Body of pancreas (tissue), 4 donors: ENCODE data around the gene SLC9A3. TPM values are rescaled to one million over a fixed set of nuclear protein-coding genes. Genes with fewer than 3 reads are reported as not detected.

Experiments used
- ATAC-seq: fragments of 150-250 bp; one replicate; pipeline ENCODE4 v1.9.1; 2016
- DNase-seq, 4 donors: peaks; one replicate each; pipeline ENCODE4 v3.0.0-alpha.2; 2019
- H3K27ac ChIP-seq, 4 donors: fragments of 200-600 bp; sonication (generic); 1 replicate in 3 of 4; 2 replicates in 1 of 4; pipeline versions ENCODE4 v1.5.1 to v1.6.1; 2016 to 2019; ENCODE audit warnings: mild to moderate bottlenecking in 1 of 4, mixed read lengths in 1 of 4, moderate library complexity in 1 of 4
- H3K27me3 ChIP-seq, 2 donors: fragments of 200-600 bp; sonication (generic); one replicate each; pipeline ENCODE4 v1.6.0; 2016; ENCODE audit warnings: mild to moderate bottlenecking in 1 of 2
- H3K36me3 ChIP-seq, 2 donors: fragments of 200-600 bp; sonication (generic); replicated peaks in 1 of 2; 2 replicates each; pipeline ENCODE4 v1.5.1; 2016; ENCODE audit warnings: low read depth in 2 of 2; ENCODE audit not compliant: insufficient read depth in 1 of 2
- H3K4me1 ChIP-seq: fragments of 200-600 bp; sonication (generic); one replicate; pipeline ENCODE4 v1.6.0; 2016
- H3K4me3 ChIP-seq, 2 donors: fragments of 200-600 bp; sonication (generic); 1 replicate in 1 of 2; 2 replicates in 1 of 2; pipeline ENCODE4 v1.5.1; 2016 to 2019
- H3K9me3 ChIP-seq, 3 donors: fragments of 200-600 bp; sonication (generic); 1 replicate in 2 of 3; 2 replicates in 1 of 3; pipeline ENCODE4 v1.5.1; 2016
- POLR2A ChIP-seq, 3 donors: fragments of 450-650 bp; IDR thresholded peaks; one replicate each; pipeline ENCODE4 v1.6.1; 2016; ENCODE audit warnings: antibody characterized with exemption in 3 of 3, mild to moderate bottlenecking in 2 of 3
- WGBS, 2 donors: methylation state at CpG; one replicate each; pipeline ENCODE4 v1.1.5; 2017; 5-methylcytosine and 5-hydroxymethylcytosine counted together
- intact Hi-C: fragments of 100-400 bp; cut with DNase I; formaldehyde crosslinking; loops from one replicate; pipeline ENCODE4 v1.15.1; 2023
- total RNA-seq, 2 donors: library from RNA; depleted of rRNA; stranded (reverse); fragments of >200 nt; gene quantifications; one replicate each; pipeline ENCODE4 v1.1.0, GENCODE V29; 2016
- TF ChIP-seq, protein P1 (sequence below), 7 experiments: fragments of 450-650 bp in 4 of 7; fragments of 200-600 bp in 3 of 7; sonication (generic) in 3 of 7; IDR thresholded peaks; one replicate each; pipeline ENCODE4 v1.5.1; 2016 to 2019; ENCODE audit warnings: antibody characterized with exemption in 7 of 7

The SLC9A3 gene
- total RNA-seq, 2 donors from 2014 or later: 2.0 to 4.7 TPM

DNA sequence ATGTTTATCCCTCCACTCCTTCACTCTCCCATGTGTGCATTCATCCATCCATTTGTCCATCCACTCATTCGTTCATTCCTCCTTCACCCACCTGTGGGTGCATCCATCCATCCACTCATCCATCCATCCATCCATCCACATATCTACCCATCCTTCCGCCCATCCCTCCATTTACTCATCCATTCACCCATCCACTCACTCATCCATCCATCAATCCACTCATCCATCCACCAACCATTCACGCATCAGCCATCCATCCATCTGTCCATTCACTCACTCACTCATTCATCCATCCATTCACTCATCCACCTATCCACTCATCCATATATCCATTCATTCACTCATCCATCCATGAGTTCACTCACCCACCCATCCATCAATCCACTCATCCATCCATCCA, 7.3 kb downstream of the SLC9A3 start:
- WGBS, 2 donors: 80 to 86% methylated on average over 3 of the region's 3 CpGs
- Histone ChIP-seq H3K27me3 (peaks cover 0 to 3% of the 10 kb centered on the region in 2 donors), H3K4me3 (no peak overlapping the region), H3K4me1 (no peaks in the 10 kb centered on the region), H3K36me3 (no peaks in the 10 kb centered on the region), H3K27ac (no peak overlapping the region), H3K9me3 (no peaks in the 10 kb centered on the region)
- intact Hi-C loops: no loop called here
- ATAC-seq: no peak
- TF ChIP-seq, protein P1, sequence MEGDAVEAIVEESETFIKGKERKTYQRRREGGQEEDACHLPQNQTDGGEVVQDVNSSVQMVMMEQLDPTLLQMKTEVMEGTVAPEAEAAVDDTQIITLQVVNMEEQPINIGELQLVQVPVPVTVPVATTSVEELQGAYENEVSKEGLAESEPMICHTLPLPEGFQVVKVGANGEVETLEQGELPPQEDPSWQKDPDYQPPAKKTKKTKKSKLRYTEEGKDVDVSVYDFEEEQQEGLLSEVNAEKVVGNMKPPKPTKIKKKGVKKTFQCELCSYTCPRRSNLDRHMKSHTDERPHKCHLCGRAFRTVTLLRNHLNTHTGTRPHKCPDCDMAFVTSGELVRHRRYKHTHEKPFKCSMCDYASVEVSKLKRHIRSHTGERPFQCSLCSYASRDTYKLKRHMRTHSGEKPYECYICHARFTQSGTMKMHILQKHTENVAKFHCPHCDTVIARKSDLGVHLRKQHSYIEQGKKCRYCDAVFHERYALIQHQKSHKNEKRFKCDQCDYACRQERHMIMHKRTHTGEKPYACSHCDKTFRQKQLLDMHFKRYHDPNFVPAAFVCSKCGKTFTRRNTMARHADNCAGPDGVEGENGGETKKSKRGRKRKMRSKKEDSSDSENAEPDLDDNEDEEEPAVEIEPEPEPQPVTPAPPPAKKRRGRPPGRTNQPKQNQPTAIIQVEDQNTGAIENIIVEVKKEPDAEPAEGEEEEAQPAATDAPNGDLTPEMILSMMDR (IDR thresholded peaks at IDR 0.05): no peak
- no peak for TF ChIP-seq POLR2A (IDR thresholded peaks at IDR 0.05)
- DNase-seq: no peak

DNA sequence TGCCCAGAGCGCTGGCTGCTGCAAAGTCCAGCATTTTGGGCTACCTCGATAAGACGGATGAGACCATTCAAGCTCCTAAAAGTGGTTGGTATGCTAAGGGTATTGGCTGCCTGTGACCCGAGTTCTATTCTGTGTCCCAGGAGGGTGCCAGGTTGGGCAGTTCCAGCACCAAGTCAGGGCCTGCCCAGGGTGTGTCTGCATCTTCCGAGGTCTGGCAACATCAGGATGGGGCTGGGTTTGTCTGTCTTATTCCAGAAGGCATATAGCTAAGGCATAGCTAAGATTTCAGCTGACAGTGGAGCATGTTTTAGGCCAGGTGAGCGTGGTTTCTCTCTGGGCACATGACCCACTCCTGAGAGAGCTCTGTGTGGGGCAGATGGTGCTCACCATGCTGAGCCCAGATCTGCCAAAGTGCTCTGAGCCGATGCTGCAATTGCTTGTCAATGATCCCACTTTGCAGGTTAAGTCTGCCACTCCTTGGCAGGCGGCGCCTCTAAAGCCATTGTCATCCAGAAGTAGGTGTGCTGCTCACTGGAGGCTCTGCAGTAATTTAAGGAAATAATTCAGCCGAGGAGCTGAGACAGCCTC, 7.8 kb downstream of the SLC9A3 start:
- TF ChIP-seq, protein P1 (IDR thresholded peaks at IDR 0.05): no peak
- no peak for TF ChIP-seq POLR2A (IDR thresholded peaks at IDR 0.05)
- intact Hi-C loops: no loop called here
- DNase-seq (no peak), ATAC-seq (no peak)
- Histone ChIP-seq H3K36me3 (no peaks in the 10 kb centered on the region), H3K27me3 (peaks cover 0 to 3% of the 10 kb centered on the region in 2 donors), H3K4me3 (no peak overlapping the region), H3K27ac (no peak overlapping the region), H3K4me1 (no peaks in the 10 kb centered on the region), H3K9me3 (no peaks in the 10 kb centered on the region)
- WGBS, 2 donors: 78 to 79% methylated on average over 10 of the region's 10 CpGs

DNA sequence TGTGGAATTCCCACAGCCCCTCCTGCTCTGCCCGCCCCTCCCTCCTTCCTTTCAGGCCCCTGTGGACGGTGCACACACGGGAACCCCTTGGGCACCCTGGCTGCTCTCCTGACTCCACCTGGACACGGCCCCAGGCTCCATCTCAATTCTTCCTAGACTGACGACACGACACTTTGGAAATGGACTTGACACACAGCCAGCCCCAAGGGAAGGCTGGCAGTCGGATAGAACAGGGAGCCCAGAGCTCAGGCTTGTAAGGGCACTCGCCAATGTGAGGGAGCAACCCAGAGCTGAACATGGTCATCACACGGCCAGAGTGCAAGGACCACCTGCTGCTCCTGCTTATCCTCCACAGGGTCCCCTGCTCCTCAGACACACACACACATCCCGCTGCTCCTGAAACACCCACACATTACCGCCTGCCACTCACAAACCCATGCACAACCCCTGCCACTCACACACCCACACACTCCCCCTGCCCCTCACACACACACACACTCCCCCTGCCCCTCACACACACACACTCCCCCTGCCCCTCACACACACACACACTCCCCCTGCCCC, 8.9 kb downstream of the SLC9A3 start:
- Histone ChIP-seq H3K9me3 (no peaks in the 10 kb centered on the region), H3K27me3 (peaks cover 0 to 3% of the 10 kb centered on the region in 2 donors), H3K27ac (no peak overlapping the region), H3K4me3 (no peak overlapping the region), H3K36me3 (no peaks in the 10 kb centered on the region), H3K4me1 (no peaks in the 10 kb centered on the region)
- no peak for TF ChIP-seq POLR2A (IDR thresholded peaks at IDR 0.05)
- TF ChIP-seq, protein P1 (IDR thresholded peaks at IDR 0.05): no peak
- 16 to 20% methylated on average over 11 of the region's 11 CpGs for WGBS, 2 donors
- DNase-seq: no peak
- intact Hi-C loops: no loop called here
- ATAC-seq: no peak

DNA sequence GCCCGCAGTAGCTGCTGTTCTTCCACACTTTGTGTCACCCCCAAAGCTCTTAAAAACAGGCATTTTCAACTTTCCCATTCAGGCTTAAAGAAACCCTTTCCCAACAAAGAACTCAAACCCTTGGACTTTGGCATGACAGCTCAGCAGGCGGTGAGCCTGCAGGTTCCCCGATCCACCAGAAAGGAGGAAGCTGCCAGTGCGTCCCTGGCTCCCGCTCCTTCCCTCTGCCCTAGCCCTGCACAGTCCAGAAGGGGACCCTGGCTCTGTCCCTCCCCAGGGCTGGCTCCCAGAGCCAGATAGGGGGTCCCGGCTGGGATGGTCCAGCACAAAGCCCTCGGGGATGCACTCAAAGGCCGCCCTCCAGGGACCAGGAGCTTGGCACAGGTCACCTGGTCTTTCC, 9.6 kb downstream of the SLC9A3 start:
- no peak for TF ChIP-seq POLR2A (IDR thresholded peaks at IDR 0.05)
- TF ChIP-seq, protein P1 (IDR thresholded peaks at IDR 0.05): no peak
- Histone ChIP-seq H3K27me3 (peaks cover 0 to 3% of the 10 kb centered on the region in 2 donors), H3K27ac (no peak overlapping the region), H3K4me1 (peaks cover 4% of the 10 kb centered on the region), H3K9me3 (no peaks in the 10 kb centered on the region), H3K36me3 (no peaks in the 10 kb centered on the region), H3K4me3 (no peak overlapping the region)
- DNase-seq (no peak), ATAC-seq (no peak)
- intact Hi-C loops: no loop called here
- WGBS, 2 donors: 42 to 81% methylated on average over 4 to 8 of the region's 8 CpGs

DNA sequence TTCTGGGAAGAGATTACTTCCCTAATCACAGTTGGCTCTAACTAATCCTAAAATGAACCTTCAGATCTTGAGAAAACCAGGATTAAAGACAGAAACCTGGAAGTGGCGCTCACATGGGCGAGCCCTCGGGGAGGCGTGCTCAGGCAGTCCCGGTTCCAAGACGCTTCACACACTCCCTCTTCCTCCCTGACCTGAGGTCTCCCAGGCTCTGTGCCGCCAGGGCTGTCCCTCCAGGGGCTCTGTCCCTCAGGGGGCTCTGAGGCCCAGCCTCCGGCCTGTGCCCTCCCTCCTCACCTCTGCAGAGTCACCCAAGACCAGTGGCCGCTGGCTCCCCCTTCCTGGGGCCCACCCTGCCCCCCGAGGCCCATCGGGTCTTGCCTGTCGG, 10.2 kb downstream of the SLC9A3 start:
- Histone ChIP-seq H3K27ac (no peak overlapping the region), H3K4me3 (no peak overlapping the region), H3K36me3 (no peaks in the 10 kb centered on the region), H3K27me3 (peaks cover 0 to 3% of the 10 kb centered on the region in 2 donors), H3K4me1 (peaks cover 5% of the 10 kb centered on the region), H3K9me3 (no peaks in the 10 kb centered on the region)
- ATAC-seq (no peak), DNase-seq (no peak)
- TF ChIP-seq, protein P1 (IDR thresholded peaks at IDR 0.05): no peak
- intact Hi-C loops: no loop called here
- 75 to 87% methylated on average over 7 to 11 of the region's 12 CpGs for WGBS, 2 donors
